ENCODE measurements around the gene RPLP1. TPM values are rescaled to one million over a fixed set of nuclear protein-coding genes. Genes with fewer than 3 reads are reported as not detected.

Gene RPLP1
- total RNA-seq, 1 experiment from 2014 or later = 1,651 TPM

DNA sequence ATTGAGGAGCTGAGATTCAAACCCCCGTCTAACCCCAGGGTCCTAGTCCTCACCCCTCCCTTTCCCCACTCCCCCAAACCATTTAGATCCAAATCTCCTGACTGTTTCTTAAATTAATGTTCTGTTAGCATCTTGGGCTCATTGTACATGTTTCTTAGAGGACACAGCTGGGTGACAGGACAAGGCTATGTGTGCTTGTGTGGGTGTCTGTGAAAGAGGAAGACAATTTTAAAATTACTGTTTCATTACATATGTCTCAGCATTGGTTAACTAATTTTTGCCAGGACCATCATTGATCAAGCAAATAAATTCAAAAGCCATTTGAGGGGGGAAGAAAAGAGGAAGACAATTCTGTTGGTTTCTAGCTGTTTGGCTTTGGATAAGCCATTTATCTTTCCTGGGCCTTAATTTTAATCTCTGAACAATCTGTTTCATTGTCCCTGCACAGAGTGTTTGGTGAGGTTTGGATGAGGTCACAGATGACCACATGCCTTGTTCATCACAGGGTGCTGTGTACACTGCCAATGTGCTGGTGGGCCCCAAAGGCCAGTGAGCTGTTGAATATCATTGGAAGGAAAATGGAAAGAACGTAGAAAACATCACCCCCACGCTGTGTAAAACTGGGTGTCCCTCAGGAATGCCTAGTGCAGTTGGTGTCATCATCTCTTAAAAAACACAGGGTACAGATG, 51.9 kb downstream of the RPLP1 start:
- no peak overlapping the region for H3K4me2 ChIP-seq
- DNase-seq = no peak
- no peaks in the 10 kb centered on the region for H3K27me3 ChIP-seq (ENCODE audit: insufficient read depth, low read depth)
- no peak overlapping the region for H3K27ac ChIP-seq
- no peak overlapping the region for H3K4me3 ChIP-seq
- H3K4me1 ChIP-seq (replicated peaks; ENCODE audit: insufficient read depth) = no peaks in the 10 kb centered on the region
- POLR2A ChIA-PET (ENCODE audit: unreplicated experiment) = no interaction called here
- CTCF ChIA-PET = no interaction called here
- BruUV-seq (replicated peaks) = no TSS peak
- H3K9me2 ChIP-seq (ENCODE audit: insufficient read depth) = no peaks in the 10 kb centered on the region
- no peaks in the 10 kb centered on the region for H3K36me3 ChIP-seq (ENCODE audit: low read depth)
- no peak for TF ChIP-seq EZH2 (IDR thresholded peaks at IDR 0.05; ENCODE audit: low read depth)
- TF ChIP-seq, protein P1, sequence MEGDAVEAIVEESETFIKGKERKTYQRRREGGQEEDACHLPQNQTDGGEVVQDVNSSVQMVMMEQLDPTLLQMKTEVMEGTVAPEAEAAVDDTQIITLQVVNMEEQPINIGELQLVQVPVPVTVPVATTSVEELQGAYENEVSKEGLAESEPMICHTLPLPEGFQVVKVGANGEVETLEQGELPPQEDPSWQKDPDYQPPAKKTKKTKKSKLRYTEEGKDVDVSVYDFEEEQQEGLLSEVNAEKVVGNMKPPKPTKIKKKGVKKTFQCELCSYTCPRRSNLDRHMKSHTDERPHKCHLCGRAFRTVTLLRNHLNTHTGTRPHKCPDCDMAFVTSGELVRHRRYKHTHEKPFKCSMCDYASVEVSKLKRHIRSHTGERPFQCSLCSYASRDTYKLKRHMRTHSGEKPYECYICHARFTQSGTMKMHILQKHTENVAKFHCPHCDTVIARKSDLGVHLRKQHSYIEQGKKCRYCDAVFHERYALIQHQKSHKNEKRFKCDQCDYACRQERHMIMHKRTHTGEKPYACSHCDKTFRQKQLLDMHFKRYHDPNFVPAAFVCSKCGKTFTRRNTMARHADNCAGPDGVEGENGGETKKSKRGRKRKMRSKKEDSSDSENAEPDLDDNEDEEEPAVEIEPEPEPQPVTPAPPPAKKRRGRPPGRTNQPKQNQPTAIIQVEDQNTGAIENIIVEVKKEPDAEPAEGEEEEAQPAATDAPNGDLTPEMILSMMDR (conservative IDR thresholded peaks at IDR 0.05) = no peak
- H2AFZ ChIP-seq = no peak overlapping the region
- H3K79me2 ChIP-seq (ENCODE audit: low read depth) = no peaks in the 10 kb centered on the region
- no peaks in the 10 kb centered on the region for H4K20me1 ChIP-seq (ENCODE audit: insufficient read depth)
- no peaks in the 10 kb centered on the region for H3F3A ChIP-seq (ENCODE audit: insufficient read depth, low read depth)
- intact Hi-C loops (cut with micrococcal nuclease; ENCODE audit: unreplicated experiment) = no loop called here
- no peaks in the 10 kb centered on the region for H3K9me3 ChIP-seq (ENCODE audit: insufficient read depth, low read depth)

Other genes starting within 250 kb of the RPLP1 start
- 4.9 and 5.1 TPM in 2 replicates for gene PAQR5, start 153.9 kb upstream of the RPLP1 start, total RNA-seq (2021)
- 78.7 and 100 TPM in 2 replicates for gene KIF23, start 38.5 kb upstream of the RPLP1 start, total RNA-seq (2021)